ENCODE measurements around the gene OSBPL8.

The OSBPL8 gene

GRCh38 chr12:76554405-76555230 lies 5.0 kb downstream of the OSBPL8 start:
- DNase-seq = no peak

DNA sequence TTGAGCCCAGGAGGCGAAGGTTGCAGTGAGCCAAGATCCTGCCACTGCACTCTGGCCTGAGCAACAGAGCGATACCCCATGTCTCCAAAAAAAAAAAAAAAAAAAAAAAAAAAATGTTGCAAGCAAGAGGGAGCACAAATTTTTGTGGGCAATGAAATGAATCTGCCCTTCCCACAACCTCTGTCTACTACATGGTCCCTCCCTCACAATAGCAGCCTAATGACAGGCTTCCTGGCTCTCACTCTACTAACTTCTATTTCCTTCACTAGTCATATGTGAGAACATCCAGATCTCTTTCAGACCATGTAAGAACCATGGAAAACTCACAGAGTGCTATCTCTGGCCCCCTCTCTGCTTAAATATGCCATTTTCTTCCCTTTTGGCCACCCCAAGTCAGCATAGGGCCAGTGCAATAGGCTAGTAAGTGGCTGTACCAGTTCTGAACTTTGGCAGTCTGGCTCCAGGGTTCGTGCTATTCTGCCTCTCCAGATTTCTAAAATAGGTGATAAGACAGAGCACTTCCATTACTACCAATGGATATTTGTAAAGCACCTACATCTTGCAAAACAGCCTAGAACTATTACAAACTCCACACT lies 7.1 kb downstream of the OSBPL8 start:
- no peak for DNase-seq

DNA sequence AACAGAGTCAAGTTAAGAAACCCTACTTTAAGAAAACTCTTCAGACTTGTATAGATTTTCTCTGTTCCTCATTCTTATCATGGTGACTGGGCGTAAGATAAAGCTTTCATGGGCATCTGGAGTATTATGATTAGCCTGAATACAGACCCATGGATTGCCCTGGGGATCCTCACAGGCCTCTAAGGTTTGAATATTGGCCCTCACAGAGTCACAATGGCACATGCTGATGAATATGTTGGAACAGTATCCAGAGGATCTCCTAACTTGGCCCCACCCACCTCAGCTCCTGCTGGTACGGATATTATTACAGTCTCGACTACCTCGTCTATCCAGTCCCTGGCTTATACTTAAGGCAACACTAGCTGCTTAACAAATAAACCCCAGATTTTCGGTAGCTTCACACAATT lies 8.1 kb downstream of the OSBPL8 start:
- no peak for DNase-seq

- no peak for DNase-seq
Observed at GRCh38 chr12:76549131-76549530, 10.4 kb downstream of the OSBPL8 start.

DNA sequence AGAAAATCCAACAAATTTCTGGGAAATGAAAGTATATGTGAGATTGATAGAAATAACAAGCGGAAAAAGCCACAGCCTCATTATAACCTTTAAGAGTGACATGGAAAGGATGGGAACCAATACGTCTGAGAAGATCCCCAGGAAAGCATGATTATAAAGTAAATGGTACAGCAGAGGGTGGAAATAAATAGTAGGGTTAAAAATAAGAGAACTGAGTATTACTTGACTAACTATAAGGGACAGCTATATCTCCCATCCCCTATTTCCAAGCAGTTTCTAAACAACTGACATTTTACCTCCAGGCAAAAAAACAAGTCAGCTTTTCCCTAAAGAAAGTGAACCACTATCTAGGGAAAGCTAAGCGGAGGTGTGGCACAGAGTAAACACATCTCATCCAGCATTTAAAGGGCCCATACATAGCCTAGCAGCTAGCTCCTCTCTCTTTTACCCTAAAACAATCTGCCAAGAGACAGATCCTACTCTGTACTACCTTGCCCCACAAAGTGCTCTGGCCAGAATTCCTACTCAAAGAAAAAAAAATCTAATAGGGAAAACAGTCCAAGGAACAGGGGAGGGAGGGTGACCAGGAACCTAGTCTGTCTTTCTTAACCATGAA lies 11.2 kb downstream of the OSBPL8 start:
- DNase-seq = no peak

DNA sequence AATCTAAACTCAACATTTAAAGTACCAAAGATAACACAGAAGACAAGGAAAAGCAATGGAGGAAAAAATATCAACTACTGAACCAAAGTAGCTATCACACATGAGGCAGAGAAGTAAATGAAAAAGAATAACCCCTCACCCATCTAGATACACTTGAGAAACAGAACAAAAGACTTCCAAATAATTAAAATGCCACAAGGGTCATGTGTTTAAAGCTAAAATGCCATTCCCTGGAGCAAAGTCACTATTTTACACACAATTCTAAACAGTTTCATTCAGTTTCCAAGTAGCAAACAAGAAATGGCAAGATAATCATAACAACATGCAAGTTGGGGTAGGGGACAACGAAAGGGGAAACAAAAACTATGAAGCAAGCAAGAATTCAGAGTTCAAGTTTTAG lies 12.0 kb downstream of the OSBPL8 start:
- DNase-seq = no peak

- DNase-seq = no peak
Observed at GRCh38 chr12:76546889-76547288, 12.7 kb downstream of the OSBPL8 start.

DNA sequence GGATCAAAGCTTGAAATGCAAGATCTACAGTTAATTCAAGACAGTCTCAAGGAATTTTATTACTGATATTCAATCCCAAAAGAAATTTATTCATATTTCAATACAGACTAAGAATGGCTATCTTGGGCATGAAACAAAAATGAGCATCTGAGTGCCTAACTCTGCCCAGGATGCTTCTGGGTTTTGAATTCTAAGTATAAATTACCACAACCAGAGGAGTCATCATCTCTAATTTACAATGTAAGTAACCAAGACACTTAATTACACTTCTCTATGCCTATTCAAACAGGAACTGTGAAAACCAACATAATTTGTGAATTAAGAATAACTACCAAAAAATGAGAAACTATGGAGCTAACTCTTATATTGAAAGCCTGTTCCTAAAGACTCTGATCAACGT lies 14.1 kb downstream of the OSBPL8 start:
- DNase-seq = no peak

- DNase-seq = no peak
Observed at GRCh38 chr12:76544601-76545261, 14.8 kb downstream of the OSBPL8 start.

DNA sequence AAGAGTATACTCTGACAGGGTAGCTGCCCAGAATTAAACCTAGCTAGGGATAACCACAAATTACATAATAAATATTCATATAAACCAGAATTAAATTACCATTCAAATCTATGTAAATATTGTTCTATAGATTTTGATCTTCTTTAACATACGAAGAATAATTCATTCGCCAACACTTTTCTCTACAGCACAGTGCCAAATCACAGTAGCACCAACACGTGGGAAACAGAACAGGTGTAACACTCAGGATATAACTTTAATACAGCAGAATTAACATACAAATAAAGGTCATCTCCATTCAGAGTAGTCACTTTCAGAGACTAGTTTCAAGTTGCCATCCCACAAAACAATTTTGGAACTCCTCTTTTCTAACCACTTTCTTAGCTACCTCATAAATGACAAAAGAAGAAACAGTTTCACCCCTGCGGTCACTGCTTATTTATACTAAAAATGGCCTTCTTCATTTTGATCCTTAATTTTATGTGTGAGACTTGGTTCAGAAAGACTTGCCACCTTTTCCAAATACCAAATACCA lies 15.7 kb downstream of the OSBPL8 start:
- DNase-seq = no peak

- DNase-seq = no peak
Observed at GRCh38 chr12:76542908-76543307, 16.7 kb downstream of the OSBPL8 start.

GRCh38 chr12:76539727-76540126 lies 19.8 kb downstream of the OSBPL8 start:
- no peak for DNase-seq

GRCh38 chr12:76537923-76538322 lies 21.6 kb downstream of the OSBPL8 start:
- no peak for DNase-seq

DNA sequence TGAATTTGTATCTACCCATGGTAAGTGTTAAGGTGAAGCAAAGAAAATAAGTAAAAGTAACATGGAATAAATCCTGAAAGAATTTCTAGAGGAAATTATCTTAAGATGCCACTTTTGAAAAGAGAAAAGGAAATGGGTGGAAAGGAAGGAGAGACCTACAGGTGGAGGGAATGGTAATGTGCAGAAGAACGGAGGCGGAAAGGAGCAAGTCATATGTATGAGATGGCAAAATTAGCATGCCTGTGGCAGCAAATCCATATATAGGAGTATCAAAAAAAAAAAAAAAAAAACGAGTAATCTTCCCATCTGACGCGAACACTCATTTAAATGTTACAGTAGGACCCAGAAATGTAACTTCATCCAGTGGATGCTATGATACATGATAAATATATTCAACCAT lies 23.0 kb downstream of the OSBPL8 start:
- no peak for DNase-seq

DNA sequence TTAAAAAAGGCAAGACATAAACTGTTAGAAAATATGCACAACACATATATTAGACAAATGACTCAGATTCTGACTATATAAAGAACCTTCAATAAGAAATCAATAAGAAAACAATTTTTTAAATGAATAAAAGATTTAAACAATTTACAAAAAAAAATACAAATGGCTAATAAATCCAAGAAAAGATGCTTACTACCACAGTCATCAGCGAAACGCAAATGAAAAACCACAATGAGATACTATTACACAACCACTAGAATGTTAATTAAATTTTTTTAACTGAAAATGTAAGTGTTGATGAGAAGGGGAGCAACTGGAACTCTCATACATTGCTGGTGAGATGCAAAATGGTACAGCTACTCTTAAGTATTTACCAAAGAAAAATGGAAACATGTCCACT lies 24.4 kb downstream of the OSBPL8 start:
- no peak for DNase-seq

DNA sequence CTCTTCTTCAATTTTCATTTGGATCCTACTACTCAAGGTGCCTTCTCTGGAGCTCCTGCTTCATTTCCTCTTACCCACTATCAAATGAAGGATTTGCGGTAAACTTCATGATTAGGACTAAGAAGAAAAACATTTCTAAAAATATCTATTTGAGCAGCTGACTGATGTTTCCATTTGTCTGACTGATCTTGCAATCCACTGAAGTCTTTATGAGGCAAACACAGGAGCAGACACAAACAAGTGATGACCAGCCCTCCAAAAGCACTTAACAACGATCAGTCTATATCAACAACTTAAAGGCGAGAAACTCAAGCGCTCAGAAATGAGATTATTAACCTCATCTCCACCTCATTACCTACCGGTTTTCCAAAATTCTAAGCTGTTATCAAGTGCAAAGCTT lies 26.2 kb downstream of the OSBPL8 start:
- no peak for DNase-seq

GRCh38 chr12:76532520-76532919 lies 27.1 kb downstream of the OSBPL8 start:
- no peak for DNase-seq

- no peak for DNase-seq
Observed at GRCh38 chr12:76531056-76531455, 28.5 kb downstream of the OSBPL8 start.

DNA sequence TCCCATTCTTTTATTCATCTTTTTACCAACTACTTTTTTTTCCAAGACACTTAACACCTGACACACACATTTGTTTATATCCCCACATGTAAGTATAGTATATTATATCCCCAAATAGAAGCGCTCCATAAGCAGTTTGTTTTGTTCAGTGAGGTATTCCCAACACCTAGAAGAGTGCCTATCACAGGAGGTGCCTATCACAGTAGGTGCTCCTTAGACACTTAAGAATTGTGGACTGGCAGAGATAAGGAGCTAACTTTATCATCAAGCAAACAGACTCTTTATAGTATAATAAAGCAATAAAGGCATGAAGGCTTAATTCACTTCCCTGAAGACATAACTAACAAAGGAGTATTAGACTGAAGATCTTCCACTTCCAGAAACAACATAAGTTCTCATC lies 29.1 kb downstream of the OSBPL8 start:
- no peak for DNase-seq

DNA sequence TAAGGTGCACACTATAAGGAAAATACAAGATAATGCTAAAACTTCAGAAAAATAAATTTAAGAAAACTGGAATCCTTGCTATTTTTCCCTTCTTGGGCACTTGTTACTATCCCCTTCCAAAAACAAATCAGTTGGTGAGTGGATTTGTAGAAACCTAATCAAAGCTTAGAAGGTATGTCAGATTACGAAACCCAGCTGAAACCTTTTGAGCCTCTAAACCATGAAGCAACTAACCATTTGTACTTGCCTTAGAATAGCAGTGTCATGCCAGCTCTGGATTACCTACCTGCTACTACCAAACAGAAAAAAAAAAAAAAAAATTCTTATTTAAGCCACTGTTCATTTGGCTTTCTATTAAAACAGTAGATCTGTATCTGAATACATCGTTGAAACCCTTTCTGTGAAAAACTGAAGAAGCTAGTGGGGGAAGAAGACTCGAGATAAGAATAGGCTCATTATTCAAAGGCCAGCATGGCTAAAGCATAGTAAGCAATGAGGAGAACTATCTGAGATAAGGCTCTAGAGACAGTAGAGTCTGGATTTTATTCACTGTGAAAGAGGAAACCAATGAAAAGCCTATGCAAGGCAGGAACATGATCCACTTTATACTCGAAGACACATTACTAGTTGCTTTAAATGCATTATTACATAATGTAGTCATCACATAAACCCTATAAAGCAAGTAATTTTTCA lies 30.2 kb downstream of the OSBPL8 start:
- no peak for DNase-seq

- DNase-seq = no peak
Observed at GRCh38 chr12:76523408-76523807, 36.2 kb downstream of the OSBPL8 start.

GRCh38 chr12:76520348-76520747 lies 39.2 kb downstream of the OSBPL8 start:
- DNase-seq = no peak

GRCh38 chr12:76519538-76519937 lies 40.0 kb downstream of the OSBPL8 start:
- DNase-seq = no peak
